NB4 (cell line): ENCODE data around the gene IL24.

Experiments
- DNase-seq: peaks from one replicate; pipeline ENCODE4 v3.0.0; 2010; ENCODE audit warnings: low read depth
- H3K4me3 ChIP-seq: one replicate; pipeline ENCODE4 v1.5.1; 2011; ENCODE audit warnings: mild to moderate bottlenecking, low read depth, low read length, moderate library complexity
- MYC ChIP-seq: IDR thresholded peaks from 2 replicates; pipeline ENCODE4 v1.6.1; 2011; ENCODE audit warnings: low read depth, low read length
- POLR2A ChIP-seq: IDR thresholded peaks from 2 replicates; pipeline ENCODE4 v1.6.1; 2011; ENCODE audit warnings: mild to moderate bottlenecking; ENCODE audit not compliant: insufficient read length; ENCODE audit errors: extremely low read depth
- TF ChIP-seq, protein P1 (sequence below): IDR thresholded peaks from one replicate; pipeline ENCODE4 v1.5.1; 2012; ENCODE audit warnings: low read depth, low read length
- TF ChIP-seq, protein P2 (sequence below): IDR thresholded peaks from 2 replicates; pipeline ENCODE4 v1.6.1; 2011; ENCODE audit warnings: low read depth, low read length

Gene IL24

DNA sequence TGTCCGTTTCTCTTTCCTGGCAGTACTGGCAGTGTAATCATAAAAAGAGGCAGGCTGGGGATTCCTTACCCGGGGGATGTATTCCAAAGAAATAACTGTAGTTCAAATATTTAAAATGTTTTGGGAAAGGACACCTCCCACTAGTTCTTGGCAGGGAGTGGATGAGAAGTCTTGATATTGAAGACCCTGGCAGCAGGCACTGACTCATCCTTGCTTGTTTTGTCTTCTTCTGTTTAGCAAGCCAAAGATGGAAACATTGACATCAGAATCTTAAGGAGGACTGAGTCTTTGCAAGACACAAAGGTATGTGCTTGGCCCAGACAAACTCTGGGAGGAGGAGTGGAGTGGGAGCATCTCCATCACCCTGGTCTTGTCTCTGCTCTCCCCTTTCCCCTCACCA, 31.2 kb upstream of the IL24 start:
- no peak overlapping the region for H3K4me3 ChIP-seq
- TF ChIP-seq MYC (no peak), POLR2A (no peak)
- TF ChIP-seq, protein P1, sequence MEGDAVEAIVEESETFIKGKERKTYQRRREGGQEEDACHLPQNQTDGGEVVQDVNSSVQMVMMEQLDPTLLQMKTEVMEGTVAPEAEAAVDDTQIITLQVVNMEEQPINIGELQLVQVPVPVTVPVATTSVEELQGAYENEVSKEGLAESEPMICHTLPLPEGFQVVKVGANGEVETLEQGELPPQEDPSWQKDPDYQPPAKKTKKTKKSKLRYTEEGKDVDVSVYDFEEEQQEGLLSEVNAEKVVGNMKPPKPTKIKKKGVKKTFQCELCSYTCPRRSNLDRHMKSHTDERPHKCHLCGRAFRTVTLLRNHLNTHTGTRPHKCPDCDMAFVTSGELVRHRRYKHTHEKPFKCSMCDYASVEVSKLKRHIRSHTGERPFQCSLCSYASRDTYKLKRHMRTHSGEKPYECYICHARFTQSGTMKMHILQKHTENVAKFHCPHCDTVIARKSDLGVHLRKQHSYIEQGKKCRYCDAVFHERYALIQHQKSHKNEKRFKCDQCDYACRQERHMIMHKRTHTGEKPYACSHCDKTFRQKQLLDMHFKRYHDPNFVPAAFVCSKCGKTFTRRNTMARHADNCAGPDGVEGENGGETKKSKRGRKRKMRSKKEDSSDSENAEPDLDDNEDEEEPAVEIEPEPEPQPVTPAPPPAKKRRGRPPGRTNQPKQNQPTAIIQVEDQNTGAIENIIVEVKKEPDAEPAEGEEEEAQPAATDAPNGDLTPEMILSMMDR = no peak
- TF ChIP-seq, protein P2, sequence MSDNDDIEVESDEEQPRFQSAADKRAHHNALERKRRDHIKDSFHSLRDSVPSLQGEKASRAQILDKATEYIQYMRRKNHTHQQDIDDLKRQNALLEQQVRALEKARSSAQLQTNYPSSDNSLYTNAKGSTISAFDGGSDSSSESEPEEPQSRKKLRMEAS = no peak
- no peak for DNase-seq

DNA sequence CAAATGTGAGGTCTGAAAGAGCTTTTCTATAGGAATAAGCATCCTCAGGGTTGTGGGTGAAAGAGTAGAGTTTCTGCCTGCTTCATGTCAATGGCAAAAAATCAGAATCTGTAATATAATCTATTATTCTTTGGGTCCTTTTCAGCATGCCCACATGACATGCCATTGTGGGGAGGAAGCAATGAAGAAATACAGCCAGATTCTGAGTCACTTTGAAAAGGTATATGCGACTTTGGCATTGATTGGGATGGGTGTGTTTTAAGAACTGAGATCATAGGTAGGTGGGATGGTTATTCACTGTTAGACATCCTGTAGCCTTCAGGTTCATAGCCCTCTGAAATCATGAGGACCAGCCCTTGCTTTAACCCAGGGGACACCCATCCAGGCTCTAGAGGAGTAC, 30.0 kb upstream of the IL24 start:
- no peak overlapping the region for H3K4me3 ChIP-seq
- TF ChIP-seq, protein P1 = no peak
- no peak for TF ChIP-seq MYC
- TF ChIP-seq POLR2A = no peak
- TF ChIP-seq, protein P2 = no peak
- no peak for DNase-seq

DNA sequence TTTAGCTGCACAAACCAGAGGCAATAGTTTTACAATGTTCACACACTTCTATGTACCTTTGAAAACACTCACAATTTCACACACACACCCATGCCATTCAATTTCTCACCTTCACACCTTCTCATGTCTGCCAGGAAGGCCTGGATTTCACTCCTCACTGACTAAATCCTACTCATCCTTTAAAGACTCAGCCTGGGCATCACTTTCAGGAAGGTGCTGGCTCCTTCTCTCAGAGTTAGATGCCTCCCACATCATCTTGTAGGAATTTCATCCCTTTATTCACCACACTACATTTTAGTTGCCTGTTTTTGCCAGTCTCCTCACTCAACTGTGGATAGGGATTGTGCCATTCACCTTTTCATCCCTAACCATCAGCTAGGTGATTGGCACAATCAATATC, 29.5 kb upstream of the IL24 start:
- no peak for DNase-seq
- no peak overlapping the region for H3K4me3 ChIP-seq
- TF ChIP-seq, protein P1 = no peak
- no peak for TF ChIP-seq MYC
- TF ChIP-seq, protein P2 = no peak
- TF ChIP-seq POLR2A = no peak

DNA sequence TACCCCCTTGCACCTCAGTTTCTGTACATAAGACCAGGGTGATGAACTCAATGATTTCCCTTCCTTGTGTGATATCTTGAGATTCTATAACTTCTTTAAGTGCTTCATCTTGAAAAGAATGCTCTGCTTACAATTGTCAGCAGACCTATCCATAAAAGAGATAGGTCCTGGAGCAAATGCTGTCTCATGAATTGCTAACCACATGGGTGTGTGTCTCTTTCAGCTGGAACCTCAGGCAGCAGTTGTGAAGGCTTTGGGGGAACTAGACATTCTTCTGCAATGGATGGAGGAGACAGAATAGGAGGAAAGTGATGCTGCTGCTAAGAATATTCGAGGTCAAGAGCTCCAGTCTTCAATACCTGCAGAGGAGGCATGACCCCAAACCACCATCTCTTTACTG, 29.0 kb upstream of the IL24 start:
- no peak for TF ChIP-seq MYC
- TF ChIP-seq, protein P1 = no peak
- TF ChIP-seq, protein P2 = no peak
- TF ChIP-seq POLR2A = no peak
- DNase-seq = no peak
- H3K4me3 ChIP-seq = no peak overlapping the region

DNA sequence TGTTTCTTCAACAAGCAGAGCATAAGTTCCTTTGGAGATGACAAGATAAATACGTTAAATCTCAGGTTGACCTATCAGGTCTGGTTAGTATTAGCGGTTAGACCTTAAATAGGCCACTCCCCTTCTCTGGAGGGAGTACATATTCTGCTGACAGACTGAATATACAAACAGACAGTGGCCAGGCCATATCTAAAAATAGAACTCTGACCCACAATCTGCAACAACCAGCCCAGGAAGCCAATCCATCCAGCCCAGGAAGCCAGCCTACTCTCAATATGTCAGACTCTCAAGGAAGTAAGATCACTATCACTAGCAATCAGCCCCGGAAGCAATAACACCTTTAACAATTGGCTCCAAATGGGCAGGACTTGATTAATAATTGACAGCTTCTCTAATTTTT, 25.1 kb upstream of the IL24 start:
- DNase-seq = no peak
- no peak for TF ChIP-seq MYC
- TF ChIP-seq POLR2A = no peak
- TF ChIP-seq, protein P2 = no peak
- TF ChIP-seq, protein P1 = no peak
- no peak overlapping the region for H3K4me3 ChIP-seq
